ENCODE results near the gene RABGEF1.

- no peak for TF ChIP-seq FOXK2 (IDR thresholded peaks at IDR 0.05)
- no peak for TF ChIP-seq ZNF384 (IDR thresholded peaks at IDR 0.05)
- TF ChIP-seq SP1 (IDR thresholded peaks at IDR 0.05) = no peak
- TF ChIP-seq ELF4 (IDR thresholded peaks at IDR 0.05) = peak; percentile 22; the same call in 1 of the 2 replicates
- no peak for TF ChIP-seq SUZ12 (IDR thresholded peaks at IDR 0.05)
- no peak for TF ChIP-seq BHLHE40 (IDR thresholded peaks at IDR 0.05; ENCODE audit: borderline replicate concordance)
- TF ChIP-seq HDGF (IDR thresholded peaks at IDR 0.05; ENCODE audit: borderline replicate concordance) = no peak
- peak; percentile 95 for TF ChIP-seq TARDBP (IDR thresholded peaks at IDR 0.05)
- TF ChIP-seq FOXA1 (IDR thresholded peaks at IDR 0.05) = no peak
- no peak for TF ChIP-seq ARNT (IDR thresholded peaks at IDR 0.05)
- no peak for TF ChIP-seq NFRKB (IDR thresholded peaks at IDR 0.05)
- TF ChIP-seq, protein P1, sequence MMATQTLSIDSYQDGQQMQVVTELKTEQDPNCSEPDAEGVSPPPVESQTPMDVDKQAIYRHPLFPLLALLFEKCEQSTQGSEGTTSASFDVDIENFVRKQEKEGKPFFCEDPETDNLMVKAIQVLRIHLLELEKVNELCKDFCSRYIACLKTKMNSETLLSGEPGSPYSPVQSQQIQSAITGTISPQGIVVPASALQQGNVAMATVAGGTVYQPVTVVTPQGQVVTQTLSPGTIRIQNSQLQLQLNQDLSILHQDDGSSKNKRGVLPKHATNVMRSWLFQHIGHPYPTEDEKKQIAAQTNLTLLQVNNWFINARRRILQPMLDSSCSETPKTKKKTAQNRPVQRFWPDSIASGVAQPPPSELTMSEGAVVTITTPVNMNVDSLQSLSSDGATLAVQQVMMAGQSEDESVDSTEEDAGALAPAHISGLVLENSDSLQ (IDR thresholded peaks at IDR 0.05) = no peak
- TF ChIP-seq LEF1 (IDR thresholded peaks at IDR 0.05; ENCODE audit: borderline replicate concordance) = no peak
- TF ChIP-seq FOXM1 (IDR thresholded peaks at IDR 0.05; ENCODE audit: borderline replicate concordance) = no peak
These were observed 104.2 kb downstream of the RABGEF1 start for GRCh38 chr7:66844552-66845378.

All from HEK293T (cell line).